Measurements from ENCODE around the gene RCAN1. TPM values are rescaled to one million over a fixed set of nuclear protein-coding genes. Genes with fewer than 3 reads are reported as not detected.

RCAN1 gene
- total and polyA plus RNA-seq, 2 of the 13 experiments (the other 11 are each of a cell fraction or from before 2014, with no cell fraction given): 9.4 to 34.1 TPM

- H3K9ac ChIP-seq (ENCODE audit: insufficient read depth, low read depth, low read length): no peak overlapping the region
- ChIA-PET CTCF (ENCODE audit: low intra/inter-chr PET ratio, low total read pairs) (no interaction called here), POLR2A (no interaction called here)
- intact Hi-C loops (cut with micrococcal nuclease; ENCODE audit: unreplicated experiment): no loop called here
- H3K9me3 ChIP-seq (ENCODE audit: low read length): no peaks in the 10 kb centered on the region
- no peak overlapping the region for H3K4me2 ChIP-seq (ENCODE audit: low read depth, low read length)
- in situ Hi-C loops (cut with HindIII; ENCODE audit: extremely low pct_ligation_motif_present, low pct_unique_long_range_greater_than_20kb): no loop called here
- no peak overlapping the region for H3K27ac ChIP-seq (ENCODE audit: extremely low read length, insufficient read depth, low read length)
- no peaks in the 10 kb centered on the region for H3K79me2 ChIP-seq (ENCODE audit: insufficient read depth, low read length)
- no TSS peak for BruUV-seq (replicated peaks)
- H3K4me3 ChIP-seq (replicated peaks in 1 of 3; ENCODE audit: insufficient read depth in 1 of 3, low read depth in 2 of 3, low read length in 3 of 3): no peak overlapping the region
- no peaks in the 10 kb centered on the region for H3K36me3 ChIP-seq (replicated peaks in 1 of 2; ENCODE audit: control insufficient read depth in 1 of 2, insufficient read depth in 2 of 2, low read length in 2 of 2)
- 0% methylated on average over 1 of the region's 1 CpG for WGBS (ENCODE audit: low lambda C conversion rate)
- no peaks in the 10 kb centered on the region for H4K20me1 ChIP-seq (ENCODE audit: insufficient read depth, low read length)
- H3K4me1 ChIP-seq (ENCODE audit: insufficient read depth, low read length): no peaks in the 10 kb centered on the region
- DNase-seq (ENCODE audit: low spot score) (no peak), FAIRE-seq (no peak), ATAC-seq (no peak)
- H2AFZ ChIP-seq (ENCODE audit: low read length): no peak overlapping the region
- no peaks in the 10 kb centered on the region for H3K27me3 ChIP-seq (ENCODE audit: control insufficient read depth in 1 of 2, insufficient read depth in 2 of 2, low read length in 2 of 2)
- TF ChIP-seq ZNF639 (CRISPR knock-in tag; conservative IDR thresholded peaks at IDR 0.05) (no peak), HOXD1 (CRISPR knock-in tag; IDR thresholded peaks at IDR 0.05) (no peak), CBX5 (CRISPR knock-in tag; IDR thresholded peaks at IDR 0.05; ENCODE audit: borderline replicate concordance) (no peak), HOXA5 (CRISPR knock-in tag; IDR thresholded peaks at IDR 0.05) (no peak), ELF3 (CRISPR knock-in tag; IDR thresholded peaks at IDR 0.05) (no peak), ZBTB34 (CRISPR knock-in tag; IDR thresholded peaks at IDR 0.05) (no peak), ZFP82 (CRISPR knock-in tag; IDR thresholded peaks at IDR 0.05; ENCODE audit: borderline replicate concordance) (no peak), SOX5 (CRISPR knock-in tag; IDR thresholded peaks at IDR 0.05; ENCODE audit: borderline replicate concordance) (no peak), HIVEP1 (CRISPR knock-in tag; IDR thresholded peaks at IDR 0.05) (no peak), SRY (CRISPR knock-in tag; IDR thresholded peaks at IDR 0.05) (no peak), SIX1 (CRISPR knock-in tag; IDR thresholded peaks at IDR 0.05; ENCODE audit: borderline replicate concordance) (no peak), GRHL1 (CRISPR knock-in tag; conservative IDR thresholded peaks at IDR 0.05) (no peak)
- TF ChIP-seq, protein P1, sequence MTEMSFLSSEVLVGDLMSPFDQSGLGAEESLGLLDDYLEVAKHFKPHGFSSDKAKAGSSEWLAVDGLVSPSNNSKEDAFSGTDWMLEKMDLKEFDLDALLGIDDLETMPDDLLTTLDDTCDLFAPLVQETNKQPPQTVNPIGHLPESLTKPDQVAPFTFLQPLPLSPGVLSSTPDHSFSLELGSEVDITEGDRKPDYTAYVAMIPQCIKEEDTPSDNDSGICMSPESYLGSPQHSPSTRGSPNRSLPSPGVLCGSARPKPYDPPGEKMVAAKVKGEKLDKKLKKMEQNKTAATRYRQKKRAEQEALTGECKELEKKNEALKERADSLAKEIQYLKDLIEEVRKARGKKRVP (CRISPR knock-in tag; IDR thresholded peaks at IDR 0.05): no peak
- TF ChIP-seq, protein P2, sequence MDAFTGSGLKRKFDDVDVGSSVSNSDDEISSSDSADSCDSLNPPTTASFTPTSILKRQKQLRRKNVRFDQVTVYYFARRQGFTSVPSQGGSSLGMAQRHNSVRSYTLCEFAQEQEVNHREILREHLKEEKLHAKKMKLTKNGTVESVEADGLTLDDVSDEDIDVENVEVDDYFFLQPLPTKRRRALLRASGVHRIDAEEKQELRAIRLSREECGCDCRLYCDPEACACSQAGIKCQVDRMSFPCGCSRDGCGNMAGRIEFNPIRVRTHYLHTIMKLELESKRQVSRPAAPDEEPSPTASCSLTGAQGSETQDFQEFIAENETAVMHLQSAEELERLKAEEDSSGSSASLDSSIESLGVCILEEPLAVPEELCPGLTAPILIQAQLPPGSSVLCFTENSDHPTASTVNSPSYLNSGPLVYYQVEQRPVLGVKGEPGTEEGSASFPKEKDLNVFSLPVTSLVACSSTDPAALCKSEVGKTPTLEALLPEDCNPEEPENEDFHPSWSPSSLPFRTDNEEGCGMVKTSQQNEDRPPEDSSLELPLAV (CRISPR knock-in tag; conservative IDR thresholded peaks at IDR 0.05; ENCODE audit: low read depth): no peak
- TF ChIP-seq, protein P3, sequence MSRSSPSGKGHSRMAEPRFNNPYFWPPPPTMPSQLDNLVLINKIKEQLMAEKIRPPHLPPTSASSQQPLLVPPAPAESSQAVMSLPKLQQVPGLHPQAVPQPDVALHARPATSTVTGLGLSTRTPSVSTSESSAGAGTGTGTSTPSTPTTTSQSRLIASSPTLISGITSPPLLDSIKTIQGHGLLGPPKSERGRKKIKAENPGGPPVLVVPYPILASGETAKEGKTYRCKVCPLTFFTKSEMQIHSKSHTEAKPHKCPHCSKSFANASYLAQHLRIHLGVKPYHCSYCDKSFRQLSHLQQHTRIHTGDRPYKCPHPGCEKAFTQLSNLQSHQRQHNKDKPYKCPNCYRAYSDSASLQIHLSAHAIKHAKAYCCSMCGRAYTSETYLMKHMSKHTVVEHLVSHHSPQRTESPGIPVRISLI (CRISPR knock-in tag; IDR thresholded peaks at IDR 0.05; ENCODE audit: borderline replicate concordance): no peak
Measured at GRCh38 chr21:34560609-34561008, 54.3 kb downstream of the RCAN1 start.

All from HepG2 (cell line).